Measurements from ENCODE around the gene UGT1A9.

The UGT1A9 gene

DNA sequence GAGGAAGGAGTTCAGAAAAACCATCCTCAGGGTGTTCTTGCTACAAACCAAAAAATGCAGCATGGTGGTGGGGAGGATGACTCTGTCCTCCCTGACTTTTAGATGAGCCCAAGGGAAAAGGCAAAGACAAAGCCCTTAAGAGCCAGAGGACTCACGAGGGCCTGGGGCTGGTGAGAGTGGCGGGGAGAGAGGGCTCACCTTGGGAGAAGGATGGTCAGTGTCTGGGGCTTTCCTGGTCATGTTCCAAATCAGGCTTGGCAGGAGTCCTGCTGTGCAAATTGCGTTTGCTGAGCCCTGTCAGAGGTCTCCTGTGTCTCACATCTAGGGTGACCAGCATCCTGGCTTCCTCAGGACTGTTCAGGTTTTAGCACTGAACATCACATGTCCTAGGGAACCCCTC, 93.1 kb downstream of the UGT1A9 start:
- DNase-seq = no peak

DNA sequence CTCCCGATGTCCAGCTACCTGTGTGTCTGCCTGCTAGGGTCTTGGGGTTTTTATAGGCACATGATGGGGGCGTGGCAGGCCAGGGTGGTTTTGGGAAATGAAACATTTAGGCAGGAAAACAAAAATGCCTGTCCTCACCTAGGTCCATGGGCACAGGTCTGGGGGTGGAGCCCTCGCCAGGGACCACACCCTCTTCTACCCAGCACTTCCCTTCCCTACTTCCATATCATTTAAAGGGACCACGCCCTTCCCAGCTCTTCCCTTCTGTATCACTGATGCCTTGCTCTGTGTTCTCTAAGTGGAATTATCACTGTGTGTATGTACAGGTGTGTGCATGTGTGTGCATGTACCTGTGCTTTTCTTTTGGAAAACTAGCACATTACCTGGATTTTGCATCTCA, 94.7 kb downstream of the UGT1A9 start:
- no peak for DNase-seq

GRCh38 chr2:233768076-233768475, 96.4 kb downstream of the UGT1A9 start:
- no peak for DNase-seq

- DNase-seq = no peak
Observed at GRCh38 chr2:233769260-233769659, 97.6 kb downstream of the UGT1A9 start.

- DNase-seq = no peak
Observed at GRCh38 chr2:233772153-233772552, 100.5 kb downstream of the UGT1A9 start.

DNA sequence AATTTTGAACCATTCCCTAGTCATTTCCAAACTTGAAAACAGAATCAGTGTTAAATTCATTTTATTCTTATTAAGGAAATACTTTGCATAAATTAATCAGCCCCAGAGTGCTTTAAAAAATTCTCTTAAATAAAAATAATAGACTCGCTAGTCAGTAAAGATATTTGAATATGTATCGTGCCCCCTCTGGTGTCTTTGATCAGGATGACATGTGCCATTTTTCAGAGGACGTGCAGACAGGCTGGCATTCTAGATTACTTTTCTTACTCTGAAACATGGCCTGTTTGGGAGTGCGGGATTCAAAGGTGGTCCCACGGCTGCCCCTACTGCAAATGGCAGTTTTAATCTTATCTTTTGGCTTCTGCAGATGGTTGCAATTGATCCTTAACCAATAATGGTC, 100.9 kb downstream of the UGT1A9 start:
- DNase-seq = no peak

GRCh38 chr2:233773854-233774253, 102.2 kb downstream of the UGT1A9 start:
- DNase-seq = no peak

- no peak for DNase-seq
Observed at GRCh38 chr2:233775414-233775813, 103.7 kb downstream of the UGT1A9 start.

DNA sequence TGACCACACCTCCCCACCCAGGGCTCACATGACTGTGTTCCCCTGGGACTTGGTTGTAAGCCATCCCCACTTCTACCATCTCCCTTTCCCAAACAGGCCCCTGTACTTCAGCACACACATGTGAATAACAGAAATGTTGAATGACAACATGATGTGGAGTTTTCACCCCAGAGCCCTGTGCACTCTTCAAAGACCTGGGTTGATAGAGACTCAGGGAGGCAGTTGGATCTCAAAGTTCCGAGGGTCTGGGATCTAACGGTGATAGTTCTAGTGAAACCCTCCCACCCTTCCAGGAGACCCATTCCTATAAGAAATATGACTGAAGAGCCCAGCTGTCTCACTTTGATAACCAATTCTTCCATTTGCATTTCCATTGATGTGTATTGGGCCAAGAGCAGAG, 106.3 kb downstream of the UGT1A9 start, which contains the start of gene MROH2A:
Gene MROH2A (plus strand): TSS at position 301 of the 400 bp plus-strand sequence. CDS start 1,029 bp downstream, outside the sequence.
- DNase-seq = no peak

DNA sequence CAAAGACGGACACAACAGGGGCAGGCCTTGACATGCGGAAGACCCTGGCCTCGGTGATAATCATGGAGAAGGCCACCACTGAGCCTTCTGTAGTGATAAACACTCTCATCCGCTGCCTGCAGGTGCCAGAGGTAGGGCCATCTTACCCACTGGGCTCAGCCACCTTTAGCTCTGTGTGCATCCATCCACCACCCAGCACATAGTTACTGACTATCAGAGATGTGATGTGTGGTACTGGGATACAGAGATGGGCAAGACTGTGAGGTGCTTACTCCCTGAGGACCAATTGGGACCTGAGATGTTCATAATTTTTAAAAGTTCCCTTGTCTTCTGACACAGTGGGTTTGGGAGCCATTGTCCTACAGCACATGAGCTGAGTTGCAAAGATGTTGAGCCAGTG, 108.0 kb downstream of the UGT1A9 start:
- no peak for DNase-seq

- DNase-seq = no peak
Observed at GRCh38 chr2:233780771-233781170, 109.1 kb downstream of the UGT1A9 start.

DNA sequence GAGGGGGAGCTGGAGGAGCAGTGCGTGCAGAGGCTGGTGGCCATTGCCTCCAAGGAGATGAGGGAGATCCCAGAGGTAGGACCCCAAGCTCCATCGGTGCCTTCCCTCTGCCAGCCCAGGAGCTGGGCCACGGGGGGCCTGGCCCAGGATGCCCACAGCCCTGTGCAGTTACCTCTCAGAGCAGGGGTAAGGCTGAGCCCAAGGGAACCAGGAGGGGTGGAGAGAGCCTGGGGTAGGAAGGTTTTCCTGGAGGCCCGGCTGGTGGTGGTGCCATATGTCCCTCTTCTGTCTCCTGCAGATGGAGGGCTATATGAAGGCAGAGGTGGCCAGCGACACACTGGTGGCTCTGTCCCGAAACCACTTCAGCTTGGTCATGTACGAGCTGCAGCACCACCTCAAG, 117.9 kb downstream of the UGT1A9 start:
- DNase-seq = no peak

DNA sequence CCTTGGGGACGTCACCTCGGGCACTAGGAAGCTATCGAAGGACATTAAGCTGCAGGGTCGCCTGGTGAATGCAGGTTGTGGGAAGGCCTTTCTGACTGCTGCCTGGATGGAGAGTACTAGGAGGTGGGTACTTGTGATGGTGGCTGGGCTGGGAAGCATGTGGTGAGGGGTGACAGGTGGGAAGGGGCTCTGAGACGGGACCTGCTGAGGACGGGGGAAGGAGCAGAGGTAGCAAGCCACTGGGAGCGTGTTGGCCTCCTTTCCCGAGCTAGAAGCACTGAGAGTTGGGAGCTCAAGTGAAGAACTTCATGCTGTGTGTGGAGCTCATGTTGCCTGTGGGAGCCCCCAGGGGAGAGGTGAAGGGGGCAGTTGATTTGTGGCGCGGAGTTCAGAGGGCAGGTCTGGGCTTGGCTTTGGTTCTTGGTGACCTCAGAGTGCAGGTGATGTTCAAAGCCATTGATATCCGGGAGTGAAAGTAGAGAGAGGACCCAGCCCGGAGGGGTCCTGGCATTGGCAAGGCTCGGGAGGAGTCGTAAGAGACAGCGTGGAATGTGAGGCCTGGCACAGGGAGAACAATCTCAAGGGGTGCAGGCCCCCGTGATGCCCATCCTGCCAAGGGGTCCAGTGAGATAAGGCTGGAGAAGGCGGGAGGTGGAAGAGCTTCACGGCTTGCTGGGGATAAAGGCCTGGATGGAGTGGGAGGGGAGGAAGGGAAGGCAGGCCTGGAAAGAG, 119.6 kb downstream of the UGT1A9 start:
- DNase-seq = no peak

- DNase-seq = no peak
Observed at GRCh38 chr2:233791883-233792329, 120.2 kb downstream of the UGT1A9 start.

DNA sequence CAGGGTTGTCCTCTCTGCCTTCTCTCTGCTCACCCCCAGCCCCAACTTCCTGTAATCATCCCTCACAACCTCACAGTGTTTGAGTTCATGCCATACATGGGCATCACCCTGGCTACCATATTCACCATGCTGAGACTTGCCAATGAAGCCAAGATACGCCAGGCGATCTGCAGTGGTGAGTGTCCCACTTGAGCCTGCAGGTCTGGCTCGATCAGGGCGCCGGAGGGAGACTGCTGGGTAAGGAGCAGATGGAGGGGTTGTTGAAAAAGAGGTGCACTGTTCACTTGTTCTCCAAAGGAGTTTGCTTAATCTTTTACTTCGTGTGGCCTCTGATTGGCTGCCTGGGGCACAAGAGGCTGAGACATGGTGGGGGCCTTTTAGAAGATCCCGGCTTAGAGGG, 121.0 kb downstream of the UGT1A9 start:
- DNase-seq = no peak

GRCh38 chr2:233793465-233794127, 121.9 kb downstream of the UGT1A9 start:
- DNase-seq = no peak

DNA sequence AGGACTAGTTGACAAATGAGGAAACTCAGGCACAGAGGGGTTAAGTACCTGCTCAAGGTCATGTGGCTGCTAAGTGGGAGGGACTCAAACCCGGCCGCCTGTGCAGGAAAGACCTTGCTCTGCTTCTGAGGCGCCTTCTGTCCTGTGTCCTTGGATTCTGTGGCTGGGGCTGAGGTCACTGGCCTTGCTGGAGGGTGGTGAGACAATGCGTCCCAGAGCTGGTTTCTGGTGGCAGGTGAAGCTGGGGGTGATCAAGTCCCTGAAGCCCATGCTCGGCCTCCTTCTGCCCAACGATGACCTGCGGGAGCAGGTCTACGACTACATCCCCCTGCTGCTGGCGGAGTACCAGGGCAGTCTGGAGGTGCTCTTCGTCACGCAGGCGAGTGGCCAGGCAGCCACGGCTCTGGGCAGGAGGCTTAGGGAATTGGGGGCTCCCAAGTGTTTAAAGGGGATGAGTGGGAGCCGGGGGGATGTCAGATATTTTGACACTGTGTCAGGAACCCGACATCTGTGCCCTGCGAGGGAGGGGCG, 122.5 kb downstream of the UGT1A9 start:
- no peak for DNase-seq

- DNase-seq = no peak
Observed at GRCh38 chr2:233795735-233796171, 124.1 kb downstream of the UGT1A9 start.

GRCh38 chr2:233796254-233796653, 124.6 kb downstream of the UGT1A9 start:
- no peak for DNase-seq

DNA sequence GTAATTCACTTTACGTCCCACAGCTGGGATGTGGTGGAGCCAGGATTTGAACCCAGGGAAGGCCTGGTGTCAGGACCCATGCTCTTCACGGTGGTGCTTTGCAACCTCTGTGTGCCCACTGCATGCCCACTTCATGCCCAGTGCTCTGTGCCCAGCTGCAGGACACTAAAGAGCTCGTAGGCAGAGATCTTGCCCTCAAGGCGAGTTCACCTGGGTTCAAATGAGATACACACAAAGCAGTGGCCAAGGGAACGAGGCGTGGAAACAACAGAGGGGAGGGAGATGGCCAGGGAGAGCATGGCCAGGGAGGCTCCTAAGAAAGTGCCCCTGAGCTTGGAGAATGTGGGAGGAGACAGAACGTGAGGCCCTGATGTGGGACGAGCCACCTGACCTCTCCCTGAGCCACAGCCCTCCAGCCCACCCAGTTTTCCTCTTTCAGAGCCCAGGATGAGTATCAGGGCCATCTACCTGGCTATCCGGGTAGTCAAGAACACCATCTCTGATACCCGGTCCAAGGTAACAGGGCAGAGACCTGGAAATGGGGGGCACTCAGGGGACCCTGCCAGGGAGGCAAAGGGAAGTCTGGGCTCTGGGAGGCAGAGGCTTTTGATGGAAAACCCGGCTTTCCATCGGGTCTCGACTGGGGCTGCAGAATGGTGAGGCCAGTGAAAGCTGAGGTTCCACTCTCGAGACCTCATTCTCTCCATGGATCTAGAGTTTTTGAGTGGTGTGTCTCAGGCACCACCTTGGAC, 126.8 kb downstream of the UGT1A9 start:
- DNase-seq = no peak

GRCh38 chr2:233799087-233799665, 127.5 kb downstream of the UGT1A9 start:
- no peak for DNase-seq

- DNase-seq = no peak
Observed at GRCh38 chr2:233799716-233800115, 128.0 kb downstream of the UGT1A9 start.

DNA sequence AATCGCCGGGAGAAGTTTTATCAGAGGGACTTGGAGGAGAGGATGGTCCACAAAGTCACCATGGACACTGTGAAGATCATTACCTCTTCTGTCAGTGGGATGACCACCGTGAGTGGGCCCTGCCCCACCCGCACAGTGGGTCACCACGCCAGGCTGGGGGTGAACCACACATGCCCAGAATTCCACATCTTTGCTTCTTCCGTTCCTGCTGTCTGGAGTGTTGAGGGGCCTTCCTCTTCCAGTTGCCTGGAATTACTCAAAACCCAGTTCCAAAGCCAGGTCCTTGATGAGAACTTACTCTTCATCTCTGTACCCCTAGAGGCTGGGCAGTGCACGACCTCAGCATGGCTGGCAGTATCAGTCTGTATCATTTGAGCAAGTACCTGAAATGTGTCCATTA, 128.5 kb downstream of the UGT1A9 start:
- no peak for DNase-seq

Data from T1000 (cell line).